Measurements from ENCODE around the gene BANP. TPM values are rescaled to one million over a fixed set of nuclear protein-coding genes. Genes with fewer than 3 reads are reported as not detected.

The BANP gene
- total RNA-seq, 4 donors from 2014 or later: 18.9 to 33.6 (median 28.2) TPM

- no peak for DNase-seq (ENCODE audit: extremely low spot score)
- 93% methylated on average over 30 of the region's 30 CpGs for WGBS
These were observed 109.4 kb downstream of the BANP start for GRCh38 chr16:88060524-88061219.

GRCh38 chr16:88061346-88062110, 110.3 kb downstream of the BANP start:
- TF ChIP-seq POLR2AphosphoS5 (IDR thresholded peaks at IDR 0.05): no peak
- no peak for TF ChIP-seq CTCF (IDR thresholded peaks at IDR 0.05)
- no peak for TF ChIP-seq POLR2A (IDR thresholded peaks at IDR 0.05; ENCODE audit: low read depth)
- no peak for TF ChIP-seq EP300 (IDR thresholded peaks at IDR 0.05)
- H3K4me3 ChIP-seq: no peak overlapping the region
- H3K9me3 ChIP-seq: no peaks in the 10 kb centered on the region
- WGBS: 95% methylated on average over 14 of the region's 14 CpGs
- DNase-seq (ENCODE audit: extremely low spot score): no peak
- H3K36me3 ChIP-seq: peaks cover 0 to 62% (median 45%) of the 10 kb centered on the region in 4 donors
- H3K27ac ChIP-seq (replicated peaks in 1 of 4): peak overlapping the region in 2 of 4 donors; percentile 66 to 79
- H3K4me1 ChIP-seq: peaks cover 16 to 25% (median 22%) of the 10 kb centered on the region in 4 donors
- no peaks in the 10 kb centered on the region for H3K27me3 ChIP-seq
- intact Hi-C loops (cut with DNase I): no loop called here

More at GRCh38 chr16:88060524-88061219, 109.4 kb downstream of the BANP start:
- Histone ChIP-seq H3K27ac (replicated peaks in 1 of 4) (no peak overlapping the region), H3K27me3 (no peaks in the 10 kb centered on the region), H3K4me3 (no peak overlapping the region), H3K36me3 (peaks cover 0 to 54% (median 43%) of the 10 kb centered on the region in 4 donors), H3K4me1 (peaks cover 16 to 25% (median 22%) of the 10 kb centered on the region in 4 donors), H3K9me3 (no peaks in the 10 kb centered on the region)
- no peak for TF ChIP-seq POLR2A (IDR thresholded peaks at IDR 0.05; ENCODE audit: low read depth)
- TF ChIP-seq EP300 (IDR thresholded peaks at IDR 0.05): no peak
- no peak for TF ChIP-seq POLR2AphosphoS5 (IDR thresholded peaks at IDR 0.05)
- no peak for TF ChIP-seq CTCF (IDR thresholded peaks at IDR 0.05)
- intact Hi-C loops (cut with DNase I): no loop called here

GRCh38 chr16:88062341-88063210, 111.3 kb downstream of the BANP start:
- no peaks in the 10 kb centered on the region for H3K27me3 ChIP-seq
- H3K4me3 ChIP-seq: no peak overlapping the region
- no peaks in the 10 kb centered on the region for H3K9me3 ChIP-seq
- no peak for DNase-seq (ENCODE audit: extremely low spot score)
- WGBS: 63% methylated on average over 29 of the region's 30 CpGs
- H3K4me1 ChIP-seq: peaks cover 16 to 25% (median 22%) of the 10 kb centered on the region in 4 donors
- TF ChIP-seq POLR2AphosphoS5 (IDR thresholded peaks at IDR 0.05): peak in 1 of 2 donors; percentile 47
- no peak for TF ChIP-seq POLR2A (IDR thresholded peaks at IDR 0.05; ENCODE audit: low read depth)
- intact Hi-C loops (cut with DNase I): no loop called here
- peak overlapping the region; percentile 38 to 79 (median 68) for H3K27ac ChIP-seq (replicated peaks in 1 of 4)
- peaks cover 0 to 58% (median 42%) of the 10 kb centered on the region in 4 donors for H3K36me3 ChIP-seq

GRCh38 chr16:88063211-88063773, 112.1 kb downstream of the BANP start:
- no peak for DNase-seq (ENCODE audit: extremely low spot score)
- Histone ChIP-seq H3K36me3 (peaks cover 0 to 53% (median 42%) of the 10 kb centered on the region in 4 donors), H3K27ac (replicated peaks in 1 of 4) (peak overlapping the region; percentile 38 to 79 (median 68)), H3K4me1 (peaks cover 16 to 25% (median 22%) of the 10 kb centered on the region in 4 donors), H3K27me3 (no peaks in the 10 kb centered on the region), H3K4me3 (no peak overlapping the region), H3K9me3 (no peaks in the 10 kb centered on the region)
- intact Hi-C loops (cut with DNase I): no loop called here
- TF ChIP-seq CTCF (IDR thresholded peaks at IDR 0.05) (peak in 1 of 3 experiments; percentile 7), POLR2A (IDR thresholded peaks at IDR 0.05; ENCODE audit: low read depth) (no peak), POLR2AphosphoS5 (IDR thresholded peaks at IDR 0.05) (no peak), EP300 (IDR thresholded peaks at IDR 0.05) (no peak)
- 60% methylated on average over 15 of the region's 16 CpGs for WGBS

Measured in esophagus muscularis mucosa (tissue), 4 donors.